NCI-H510A (cell line): Measurements from ENCODE around the gene GRAMD1C.
A peak's percentile ranks its signal among the peaks of the same experiment; 100 is the strongest.
"Not testable (repeated sequence)": the region's sequence is repeated elsewhere in the genome, so short reads cannot be mapped to it uniquely, and the experiment has no call there.

Source experiments
- DNase-seq: peaks from one replicate; lab custom pipeline; 2025; lab: John Stamatoyannopoulos, UW

Gene GRAMD1C

DNA sequence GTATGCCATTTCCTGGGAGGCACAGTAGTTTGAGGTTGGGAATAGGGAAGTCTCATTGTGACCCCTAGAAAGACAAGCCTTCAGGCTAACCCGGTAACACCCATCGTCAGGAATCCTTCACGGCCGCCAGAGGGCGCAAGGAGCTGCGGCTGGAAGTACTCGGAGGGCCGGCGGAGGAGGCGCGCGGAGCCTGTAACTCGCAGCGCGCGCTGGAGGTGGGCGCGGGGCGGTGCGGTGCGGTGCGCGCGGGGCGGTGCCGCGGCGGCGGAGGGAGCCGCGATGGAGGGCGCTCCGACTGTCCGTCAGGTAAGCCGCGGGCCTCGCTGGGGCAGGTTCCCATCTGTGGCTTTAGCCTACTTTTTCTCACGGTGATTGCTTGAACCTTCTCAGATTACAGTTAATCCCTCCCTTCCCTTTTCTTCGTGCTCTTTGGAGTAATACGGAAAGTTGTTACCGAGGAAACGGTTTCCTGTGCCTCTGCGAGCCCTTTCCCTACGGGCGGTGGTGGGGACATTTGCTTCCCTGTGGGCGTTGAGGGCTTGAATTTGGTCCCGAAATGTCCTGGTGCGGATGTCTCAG lies at the start of gene GRAMD1C:
Gene GRAMD1C (plus strand): TSS at position 158 of the 579 bp plus-strand sequence. CDS start 122 bp downstream, at position 280.
- DNase-seq: peak; percentile 53

DNA sequence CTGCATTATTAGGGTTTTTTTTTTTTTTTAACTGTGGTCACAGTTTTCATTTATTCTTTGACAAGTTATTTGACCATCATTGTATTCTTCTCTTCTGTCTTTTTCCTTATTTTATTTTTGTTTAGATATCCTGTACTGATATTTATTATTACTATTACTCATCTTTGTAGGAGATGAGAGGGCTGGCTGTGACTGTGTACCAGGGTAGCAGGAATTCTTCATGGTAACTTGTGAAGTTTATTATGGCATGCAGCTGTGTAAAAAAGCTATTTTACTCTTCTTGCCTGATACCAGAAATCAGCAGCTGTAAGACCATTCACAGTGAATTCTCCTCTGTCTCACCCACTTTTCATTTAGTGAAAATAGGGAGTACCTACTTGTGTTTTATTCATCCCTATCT lies 47.2 kb upstream of the GRAMD1C start:
- DNase-seq: no peak

DNA sequence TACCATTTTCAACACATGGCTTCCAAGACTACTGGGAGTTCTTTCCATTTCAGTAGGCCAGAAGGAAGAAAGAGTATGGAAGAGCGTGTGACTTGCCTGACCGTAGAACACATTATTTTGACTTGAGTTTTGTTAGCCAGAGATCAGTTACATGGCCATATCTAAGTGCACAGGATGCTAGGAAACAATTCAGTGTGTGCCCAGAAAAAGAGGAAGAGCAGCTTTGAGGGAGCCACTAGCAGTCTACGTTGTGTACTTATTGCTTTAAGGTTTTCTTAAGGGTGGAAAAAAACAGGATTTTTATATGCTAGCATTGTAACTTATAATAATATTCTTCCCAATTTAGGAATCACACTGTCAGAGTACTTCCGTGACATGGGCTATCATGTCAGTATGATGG lies 44.1 kb upstream of the GRAMD1C start:
- no peak for DNase-seq

DNA sequence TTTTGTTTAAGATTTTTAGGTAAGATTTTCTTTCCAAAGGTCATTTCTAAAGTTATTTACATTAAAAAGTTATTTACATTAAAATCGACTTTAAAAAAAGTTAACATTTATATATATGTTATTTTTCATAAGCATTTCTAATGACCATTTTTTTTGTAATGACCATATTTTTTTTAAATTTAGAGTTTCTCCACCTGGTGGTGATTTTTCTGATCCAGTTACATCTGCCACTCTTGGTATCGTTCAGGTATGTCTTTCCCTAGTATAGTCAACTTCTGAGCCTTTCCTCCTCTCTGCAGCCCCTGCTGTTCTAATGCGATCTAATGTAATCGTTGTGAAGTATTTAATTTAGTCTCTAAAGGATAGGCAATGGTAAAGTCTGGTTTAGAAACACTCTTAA lies 42.9 kb upstream of the GRAMD1C start:
- no peak for DNase-seq

DNA sequence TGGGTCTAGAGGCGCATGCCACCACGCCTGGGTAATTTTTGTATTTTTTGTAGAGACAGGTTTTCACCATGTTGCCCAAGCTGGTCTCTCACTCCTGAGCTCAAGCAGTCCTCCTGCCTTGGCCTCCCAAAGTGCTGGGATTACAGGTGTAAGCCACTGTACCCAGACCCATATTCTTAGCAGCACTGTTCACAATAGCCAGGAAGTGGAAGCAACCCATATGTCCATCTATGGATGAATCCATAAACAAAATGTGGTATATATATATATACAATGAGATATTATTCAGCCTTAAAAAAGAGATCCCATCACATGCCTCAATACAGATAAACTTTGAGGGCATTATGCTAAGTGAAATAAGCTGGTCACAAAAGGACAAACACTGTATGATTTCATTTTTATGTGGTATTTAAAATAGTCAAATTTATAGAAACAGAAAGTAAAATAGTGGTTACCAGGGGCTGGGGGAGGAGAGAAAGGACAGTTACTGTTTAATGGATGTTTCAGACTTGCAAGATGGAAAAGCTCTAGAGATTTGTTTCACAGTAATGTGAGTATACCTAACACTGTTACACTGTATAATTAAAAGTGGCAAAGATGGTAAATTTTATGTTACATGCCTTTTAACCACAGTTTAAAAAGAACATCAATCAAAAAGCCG lies 35.7 kb upstream of the GRAMD1C start:
- no peak for DNase-seq

DNA sequence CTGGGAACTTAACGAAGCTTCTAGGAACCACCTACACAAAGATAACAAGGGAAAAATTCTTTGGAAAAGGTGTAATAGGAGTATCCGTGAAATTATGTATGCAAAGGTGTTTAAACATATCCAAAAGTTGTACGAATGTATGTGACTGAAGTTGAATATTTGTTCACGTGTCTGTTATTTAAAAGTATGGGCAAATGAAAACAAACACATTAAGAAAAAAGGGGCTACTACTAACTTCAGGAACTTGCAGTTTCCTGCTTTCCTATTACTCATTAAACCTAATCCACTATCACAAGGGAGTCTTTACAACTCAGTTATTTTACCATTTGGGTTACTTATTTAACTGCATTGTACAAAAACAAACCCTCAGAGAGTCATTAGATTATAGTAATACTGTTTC lies 33.9 kb upstream of the GRAMD1C start:
- DNase-seq: no peak

DNA sequence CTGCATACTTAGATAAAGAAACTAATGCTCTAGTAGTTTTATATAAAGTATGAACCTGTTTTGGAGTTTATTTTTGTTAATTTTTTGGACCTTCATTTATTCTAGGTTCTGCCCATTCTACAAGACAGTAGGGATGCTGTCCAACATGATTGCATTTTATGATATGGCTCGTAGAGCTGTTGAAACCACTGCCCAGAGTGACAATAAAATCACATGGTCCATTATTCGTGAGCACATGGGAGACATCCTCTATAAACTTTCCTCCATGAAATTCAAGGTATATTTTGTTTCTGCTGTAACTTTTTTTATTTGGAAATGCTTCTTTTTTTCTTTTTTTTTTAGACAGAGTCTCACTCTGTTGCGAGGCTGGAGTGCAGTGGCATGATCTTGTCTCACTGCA lies 33.3 kb upstream of the GRAMD1C start:
- no peak for DNase-seq

DNA sequence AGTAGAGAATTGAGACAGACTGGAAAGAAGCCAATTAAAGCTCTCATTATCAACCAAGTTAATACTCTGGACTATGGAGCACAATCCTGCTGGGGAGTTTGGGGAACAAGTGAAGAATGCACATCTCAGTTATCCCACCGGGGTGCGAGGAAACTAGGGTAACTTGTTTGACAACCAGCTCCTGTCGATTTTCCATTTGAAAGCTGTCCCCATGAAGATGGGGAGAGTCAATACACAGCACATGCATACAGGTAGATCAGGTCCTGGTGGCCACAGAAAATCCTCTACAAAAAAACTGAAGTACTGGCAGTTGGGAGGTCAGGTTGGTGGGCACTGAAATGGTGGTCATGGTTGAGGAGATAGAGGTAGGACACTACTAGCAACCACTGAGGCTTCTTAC lies 25.7 kb upstream of the GRAMD1C start:
- no peak for DNase-seq

DNA sequence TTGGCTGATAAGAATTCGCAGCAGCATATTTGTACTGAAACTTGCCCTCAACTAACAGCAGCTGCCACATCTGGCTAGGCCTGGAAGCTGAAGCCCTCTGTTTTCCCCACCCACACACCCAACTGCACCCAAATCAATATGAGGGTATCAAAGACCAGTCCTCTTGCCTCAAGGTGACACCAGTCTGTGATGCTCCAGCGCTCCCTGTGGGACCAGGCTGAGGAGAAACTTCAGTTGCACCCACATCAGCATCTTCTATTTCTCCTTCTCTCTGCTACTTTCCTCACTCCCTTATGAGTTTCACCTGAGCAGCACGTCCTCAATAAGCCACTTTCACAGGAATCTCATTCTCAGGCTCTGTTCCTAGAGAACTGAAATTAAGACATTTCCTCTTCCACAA lies 18.7 kb upstream of the GRAMD1C start:
- DNase-seq: no peak

DNA sequence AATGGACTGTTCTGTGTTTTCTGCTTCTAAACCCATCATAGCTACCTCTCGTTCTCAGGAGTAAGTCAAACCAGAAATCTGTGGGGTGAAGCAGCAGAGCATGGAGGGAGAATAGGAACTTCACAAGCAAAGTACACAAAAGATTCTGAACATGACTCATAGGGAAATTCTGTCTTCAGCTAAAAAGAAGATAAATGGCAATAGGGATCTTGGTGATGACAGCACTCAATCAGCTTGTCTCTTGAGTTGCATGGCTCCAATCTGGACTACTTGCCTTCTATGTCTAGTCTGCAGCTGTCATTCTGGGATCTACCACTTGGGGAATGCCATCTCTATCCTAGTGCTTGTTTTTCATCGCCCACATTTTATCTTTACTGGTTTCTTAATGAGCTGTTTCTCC lies 13.5 kb upstream of the GRAMD1C start:
- DNase-seq: no peak

DNA sequence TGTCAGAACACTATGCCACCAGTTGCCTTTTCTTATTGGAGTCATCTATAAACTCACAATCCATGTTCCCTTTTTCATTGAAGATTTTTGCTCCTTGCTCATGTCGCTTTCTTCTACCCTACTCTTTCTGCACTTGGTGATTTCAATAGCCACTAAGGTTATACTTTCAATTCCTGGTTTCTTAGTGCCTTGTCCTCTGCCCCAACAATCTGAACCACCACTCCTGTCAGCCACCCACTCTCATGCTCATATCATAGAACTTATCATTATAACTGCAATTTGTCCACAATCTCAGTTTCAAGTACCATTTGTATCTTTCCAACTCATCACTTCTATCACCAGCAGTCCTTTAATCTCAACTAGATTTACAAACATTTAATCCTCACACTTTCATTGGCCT lies 10.0 kb upstream of the GRAMD1C start:
- no peak for DNase-seq

DNA sequence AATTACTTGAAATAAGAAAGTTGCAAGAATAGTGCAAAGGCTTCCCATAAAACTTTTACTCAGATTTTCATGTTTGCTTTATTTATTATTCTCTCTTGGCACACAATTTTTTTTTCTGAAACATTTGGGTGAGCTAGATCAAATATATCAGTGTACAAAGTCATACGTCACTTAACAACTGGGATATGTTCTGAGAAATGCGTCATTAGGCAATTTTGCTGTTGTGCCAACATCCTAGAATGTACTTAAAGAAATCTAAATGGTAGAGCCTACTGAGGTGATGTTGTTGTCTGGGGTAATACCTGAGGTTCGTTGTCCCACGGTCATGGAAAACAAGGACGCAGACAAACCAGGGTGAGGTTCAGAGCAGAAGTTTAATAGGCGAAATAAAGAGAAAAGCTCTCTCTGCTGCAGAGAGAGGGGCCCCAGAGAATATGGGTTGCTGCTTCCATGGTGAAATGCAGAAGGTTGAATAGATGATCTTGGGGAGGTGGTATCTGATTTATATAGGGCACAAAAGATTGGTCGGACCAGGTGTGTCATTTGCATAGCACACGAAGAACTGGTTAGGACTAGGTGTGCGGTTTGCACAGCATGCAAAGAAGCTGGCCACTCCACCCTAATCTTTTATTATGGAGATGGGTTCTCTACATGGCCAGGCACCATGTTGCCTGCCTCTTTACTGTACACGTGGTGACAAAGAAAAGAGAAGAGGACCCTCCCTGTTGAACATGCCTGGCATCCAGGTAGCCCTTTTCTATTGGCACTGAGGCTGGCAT lies 8.8 kb upstream of the GRAMD1C start:
- no peak for DNase-seq

DNA sequence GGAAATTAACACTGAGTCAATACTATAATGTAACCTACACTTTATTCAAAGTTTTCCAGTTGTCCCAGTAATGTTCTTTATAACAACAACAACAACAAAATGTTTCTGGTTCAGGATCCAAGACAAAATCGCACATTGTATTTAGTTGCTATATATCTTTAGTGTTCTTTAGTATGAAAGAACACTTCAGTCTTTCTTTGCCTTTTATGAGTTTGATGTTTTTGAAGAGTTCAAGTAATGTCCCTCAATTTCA lies 7.6 kb upstream of the GRAMD1C start:
- DNase-seq: no peak

DNA sequence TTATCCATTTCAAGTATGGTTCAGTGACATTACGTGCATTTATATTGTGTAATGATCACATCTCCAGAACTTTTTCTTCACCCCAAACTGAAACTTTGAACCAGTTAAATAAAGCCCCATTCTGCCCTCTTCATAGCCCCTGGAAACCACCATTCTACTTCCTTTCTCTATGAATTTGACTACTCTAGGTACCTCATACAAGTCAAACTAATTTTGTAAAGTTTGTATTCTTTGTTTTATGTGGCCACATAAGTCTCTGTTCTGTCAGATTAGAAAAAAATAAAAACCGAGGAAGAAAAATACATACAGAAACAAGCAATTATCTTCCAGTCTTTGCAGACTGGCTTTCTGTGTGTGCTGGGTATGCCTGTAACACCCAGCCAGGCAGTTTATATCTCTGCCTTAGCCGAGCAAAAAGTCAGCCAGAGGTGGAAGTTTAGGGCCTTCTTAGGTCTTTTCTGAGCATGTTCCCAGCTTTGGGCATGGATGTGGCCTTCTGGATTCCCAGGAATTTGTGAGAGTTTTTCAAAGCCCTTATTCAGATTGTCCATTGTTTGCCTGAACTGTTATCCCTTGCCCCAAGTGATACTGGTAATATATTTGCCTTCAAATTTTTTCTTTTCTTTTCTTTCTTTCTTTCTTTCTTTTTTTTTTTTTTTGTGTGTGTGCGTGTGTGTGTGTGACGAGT lies 6.0 kb upstream of the GRAMD1C start:
- DNase-seq: no peak

DNA sequence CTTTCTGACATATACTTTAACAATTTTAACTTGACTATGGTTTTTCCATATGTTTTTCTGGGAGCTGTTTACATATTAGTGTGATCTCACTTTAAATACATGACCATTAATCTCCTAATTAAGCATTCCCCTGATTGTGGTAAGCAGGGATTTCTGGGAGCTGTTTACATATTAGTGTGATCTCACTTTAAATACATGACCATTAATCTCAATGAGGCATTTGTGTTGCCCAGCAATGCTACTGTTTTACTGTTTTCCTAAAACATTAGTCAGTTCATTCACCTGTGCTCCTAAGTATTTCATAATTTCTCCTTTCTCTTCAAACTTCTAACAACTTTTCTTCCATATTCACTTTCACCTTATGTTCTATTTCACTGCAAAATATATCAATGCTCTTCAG lies 3.6 kb upstream of the GRAMD1C start:
- DNase-seq: no peak

DNA sequence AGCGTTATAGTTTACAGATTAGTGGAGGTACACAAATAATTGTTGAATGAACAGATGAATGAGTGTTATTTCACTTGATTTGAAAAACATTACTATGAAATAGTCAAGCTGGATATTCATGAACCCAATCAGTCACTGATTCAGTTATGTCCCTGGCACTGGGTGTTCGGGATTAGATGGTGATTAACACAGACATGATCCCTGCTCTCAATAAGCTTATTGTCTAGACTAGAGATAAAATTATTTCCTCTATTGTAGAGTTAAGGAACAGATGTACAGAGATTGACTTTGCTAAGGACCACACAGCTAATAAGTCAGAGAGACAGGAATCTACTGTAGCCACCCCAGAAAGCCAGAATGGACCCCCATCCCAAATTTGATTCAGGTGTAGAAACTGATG lies 963 bp downstream of the GRAMD1C start:
- DNase-seq: no peak

DNA sequence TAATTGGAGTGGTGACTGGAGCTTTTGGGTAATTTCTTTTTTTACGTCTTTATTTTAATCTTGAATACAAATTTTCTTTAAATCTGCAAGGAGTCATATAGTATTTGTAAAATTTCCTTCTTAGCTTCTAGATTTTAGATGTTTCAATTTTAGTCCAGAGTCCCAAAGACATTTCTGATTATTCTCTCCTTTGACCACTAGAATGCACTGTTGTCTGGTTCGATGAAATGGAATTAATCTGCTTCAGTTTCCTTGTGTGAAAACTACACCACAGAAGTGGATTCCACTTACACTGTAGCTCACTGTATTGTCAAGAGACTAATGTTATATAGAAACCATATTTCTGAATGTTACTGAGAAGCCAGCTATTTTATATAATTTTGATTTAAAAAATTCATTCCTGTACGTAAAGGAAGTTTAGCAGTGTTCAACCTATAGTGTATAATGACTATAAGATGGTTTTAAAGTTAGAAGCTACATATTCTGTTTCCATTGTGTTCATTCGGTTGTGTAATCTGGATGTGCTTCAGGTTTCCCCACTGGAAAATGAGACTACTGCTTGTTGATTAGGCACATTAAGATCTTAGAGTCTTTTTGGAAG lies 6.1 kb downstream of the GRAMD1C start:
- no peak for DNase-seq

DNA sequence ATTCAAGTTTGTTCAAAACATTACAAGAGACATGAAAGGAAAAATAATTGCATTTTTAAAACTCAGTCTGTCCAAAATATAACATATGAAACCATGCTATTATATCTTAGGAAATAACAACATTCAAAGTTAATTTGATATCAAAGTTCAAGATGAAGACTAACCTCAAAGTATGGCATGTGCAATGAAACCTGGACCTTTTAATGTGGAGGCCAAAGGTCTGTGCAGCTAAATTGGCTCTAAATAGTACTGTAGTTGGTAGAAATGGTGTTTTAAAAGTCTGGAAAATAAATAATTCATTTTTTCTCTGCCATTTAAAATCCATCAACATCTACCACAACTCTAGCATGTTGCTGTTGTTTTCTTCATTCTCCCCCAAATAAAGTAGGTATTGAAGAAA lies 8.7 kb downstream of the GRAMD1C start:
- no peak for DNase-seq

DNA sequence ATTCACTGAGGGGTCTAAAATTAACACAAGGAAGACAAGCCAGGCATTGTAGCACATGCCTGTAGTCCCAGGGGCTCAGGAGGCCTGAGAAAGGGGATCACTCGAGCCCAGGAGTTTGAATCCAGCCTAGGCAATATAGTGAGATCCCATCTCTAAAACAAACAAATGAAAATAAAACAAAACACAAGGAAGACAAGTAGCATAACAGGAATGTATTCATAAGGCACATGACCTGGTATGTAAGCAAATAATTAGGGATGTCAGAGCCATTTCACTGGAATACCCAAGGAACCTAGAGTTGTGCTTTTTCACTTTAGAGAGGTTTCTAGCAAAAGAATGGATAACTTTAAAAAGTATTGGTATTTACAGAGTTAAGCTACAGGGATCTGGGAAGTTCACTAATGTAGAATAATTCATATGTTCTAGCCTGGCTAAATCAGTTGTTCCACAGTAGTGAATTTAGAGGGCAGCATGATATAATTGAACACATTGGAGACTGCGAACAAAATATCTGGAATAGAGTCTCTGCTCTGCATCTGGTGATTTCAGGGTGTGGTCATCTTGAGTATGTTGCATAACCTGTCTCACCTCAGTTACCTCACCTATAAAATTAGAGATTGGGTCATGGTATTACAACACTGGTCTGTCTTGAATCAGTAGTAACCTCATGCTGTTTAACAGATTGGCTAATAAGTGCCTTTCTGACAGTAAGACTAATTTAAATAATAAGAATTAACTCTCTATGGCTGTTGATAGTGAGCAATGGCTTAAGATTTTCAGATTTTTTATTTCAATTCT lies 9.3 kb downstream of the GRAMD1C start:
- no peak for DNase-seq

DNA sequence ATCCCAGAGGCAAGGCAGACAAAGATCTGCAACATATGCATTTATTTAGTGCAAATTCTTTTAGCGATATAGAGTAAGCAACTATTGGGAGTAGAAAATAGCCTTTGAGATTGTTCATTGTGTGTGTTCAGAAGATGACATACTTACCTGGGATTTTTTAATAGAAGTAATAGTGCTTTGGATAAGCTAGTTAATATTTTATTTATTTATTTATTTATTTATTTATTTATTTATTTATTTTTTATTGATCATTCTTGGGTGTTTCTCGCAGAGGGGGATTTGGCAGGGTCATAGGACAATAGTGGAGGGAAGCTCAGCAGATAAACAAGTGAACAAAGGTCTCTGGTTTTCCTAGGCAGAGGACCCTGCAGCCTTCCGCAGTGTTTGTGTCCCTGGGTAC lies 10.5 kb downstream of the GRAMD1C start:
- DNase-seq: not testable (repeated sequence)

DNA sequence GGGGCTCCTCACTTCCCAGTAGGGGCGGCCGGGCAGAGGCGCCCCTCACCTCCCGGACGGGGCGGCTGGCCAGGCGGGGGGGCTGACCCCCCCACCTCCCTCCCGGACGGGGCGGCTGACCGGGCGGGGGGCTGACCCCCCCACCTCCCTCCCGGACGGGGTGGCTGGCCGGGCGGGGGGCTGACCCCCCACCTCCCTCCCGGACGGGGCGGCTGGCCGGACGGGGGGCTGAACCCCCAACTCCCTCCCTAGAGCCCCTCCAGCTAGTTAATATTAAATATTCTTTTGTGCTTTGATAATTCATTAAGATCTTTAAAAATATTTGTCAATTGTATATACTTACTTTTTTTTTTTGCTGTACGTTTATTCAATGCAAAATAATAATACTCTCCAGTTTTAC lies 11.3 kb downstream of the GRAMD1C start:
- DNase-seq: not testable (repeated sequence)

DNA sequence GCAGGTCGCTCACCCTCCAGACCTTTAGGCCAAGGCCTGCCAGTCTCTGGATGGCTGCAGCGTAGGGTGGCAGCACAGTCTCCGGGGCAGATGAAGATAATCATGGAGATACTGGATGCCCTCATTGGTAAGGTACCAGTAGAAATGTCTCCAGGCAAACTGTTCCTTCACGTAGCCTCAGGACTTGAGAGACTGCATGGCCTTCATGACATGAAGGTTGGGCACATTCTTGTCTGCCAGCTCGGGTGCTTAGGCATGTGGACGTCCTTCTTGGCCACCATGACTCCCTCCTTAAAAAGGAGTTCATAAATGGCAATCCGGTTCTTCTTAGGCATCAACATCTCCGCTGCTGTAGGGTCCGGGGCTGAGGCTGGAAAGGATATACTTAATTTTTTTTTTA lies 11.8 kb downstream of the GRAMD1C start:
- not testable (repeated sequence) for DNase-seq
